ENCODE measurements around the gene ICAM2. TPM values are rescaled to one million over a fixed set of nuclear protein-coding genes. Genes with fewer than 3 reads are reported as not detected.
"Not testable (repeated sequence)": the region's sequence is repeated elsewhere in the genome, so short reads cannot be mapped to it uniquely, and the experiment has no call there.

The ICAM2 gene
- total RNA-seq, 3 donors from 2014 or later: 67.0 to 88.9 (median 77.1) TPM

GRCh38 chr17:64008830-64009229 lies 11.6 kb downstream of the ICAM2 start:
- Mint-ChIP-seq H3K4me1 (ENCODE audit: low read depth) (peaks cover 66% of the 10 kb centered on the region), H3K36me3 (ENCODE audit: insufficient read depth) (peaks cover 24% of the 10 kb centered on the region), H3K9me3 (no peaks in the 10 kb centered on the region), H3K27me3 (ENCODE audit: low read depth) (no peaks in the 10 kb centered on the region), H3K4me3 (no peak overlapping the region)
- DNase-seq (no peak), ATAC-seq (no peak)

GRCh38 chr17:64008346-64008745 lies 12.1 kb downstream of the ICAM2 start:
- H3K4me3 Mint-ChIP-seq: no peak overlapping the region
- peaks cover 28% of the 10 kb centered on the region for H3K36me3 Mint-ChIP-seq (ENCODE audit: insufficient read depth)
- no peaks in the 10 kb centered on the region for H3K9me3 Mint-ChIP-seq
- no peaks in the 10 kb centered on the region for H3K27me3 Mint-ChIP-seq (ENCODE audit: low read depth)
- H3K4me1 Mint-ChIP-seq (ENCODE audit: low read depth): peaks cover 62% of the 10 kb centered on the region
- no peak for ATAC-seq
- DNase-seq: no peak

- peaks cover 57% of the 10 kb centered on the region for H3K4me1 Mint-ChIP-seq (ENCODE audit: low read depth)
- H3K9me3 Mint-ChIP-seq: no peaks in the 10 kb centered on the region
- H3K36me3 Mint-ChIP-seq (ENCODE audit: insufficient read depth): peaks cover 29% of the 10 kb centered on the region
- H3K4me3 Mint-ChIP-seq: no peak overlapping the region
- DNase-seq: no peak
- no peaks in the 10 kb centered on the region for H3K27me3 Mint-ChIP-seq (ENCODE audit: low read depth)
- no peak for ATAC-seq
Measured at GRCh38 chr17:64007838-64008282, 12.6 kb downstream of the ICAM2 start.

GRCh38 chr17:64007089-64007837 lies 13.2 kb downstream of the ICAM2 start:
- Mint-ChIP-seq H3K4me1 (ENCODE audit: low read depth) (peaks cover 54% of the 10 kb centered on the region), H3K36me3 (ENCODE audit: insufficient read depth) (peaks cover 29% of the 10 kb centered on the region)
- not testable (repeated sequence) for H3K27me3 Mint-ChIP-seq (ENCODE audit: low read depth); ATAC-seq; H3K4me3 Mint-ChIP-seq; H3K9me3 Mint-ChIP-seq; DNase-seq

GRCh38 chr17:64006361-64007088 lies 13.9 kb downstream of the ICAM2 start:
- Mint-ChIP-seq H3K4me3 (no peak overlapping the region), H3K36me3 (ENCODE audit: insufficient read depth) (peaks cover 24% of the 10 kb centered on the region), H3K4me1 (ENCODE audit: low read depth) (peaks cover 48% of the 10 kb centered on the region), H3K9me3 (no peaks in the 10 kb centered on the region), H3K27me3 (ENCODE audit: low read depth) (no peaks in the 10 kb centered on the region)
- ATAC-seq (no peak), DNase-seq (no peak)

GRCh38 chr17:64005734-64006167 lies 14.7 kb downstream of the ICAM2 start:
- peaks cover 41% of the 10 kb centered on the region for H3K4me1 Mint-ChIP-seq (ENCODE audit: low read depth)
- no peak overlapping the region for H3K4me3 Mint-ChIP-seq
- H3K27me3 Mint-ChIP-seq (ENCODE audit: low read depth): no peaks in the 10 kb centered on the region
- DNase-seq (no peak), ATAC-seq (no peak)
- H3K36me3 Mint-ChIP-seq (ENCODE audit: insufficient read depth): peaks cover 21% of the 10 kb centered on the region
- H3K9me3 Mint-ChIP-seq: no peaks in the 10 kb centered on the region

GRCh38 chr17:64004903-64005733 lies 15.3 kb downstream of the ICAM2 start:
- H3K9me3 Mint-ChIP-seq: no peaks in the 10 kb centered on the region
- peaks cover 19% of the 10 kb centered on the region for H3K36me3 Mint-ChIP-seq (ENCODE audit: insufficient read depth)
- H3K27me3 Mint-ChIP-seq (ENCODE audit: low read depth): no peaks in the 10 kb centered on the region
- ATAC-seq: no peak
- no peak overlapping the region for H3K4me3 Mint-ChIP-seq
- DNase-seq: no peak
- peaks cover 37% of the 10 kb centered on the region for H3K4me1 Mint-ChIP-seq (ENCODE audit: low read depth)

GRCh38 chr17:64004218-64004770 lies 16.1 kb downstream of the ICAM2 start:
- no peaks in the 10 kb centered on the region for H3K27me3 Mint-ChIP-seq (ENCODE audit: low read depth)
- H3K4me1 Mint-ChIP-seq (ENCODE audit: low read depth): peaks cover 34% of the 10 kb centered on the region
- DNase-seq (no peak), ATAC-seq (no peak)
- no peak overlapping the region for H3K4me3 Mint-ChIP-seq
- H3K36me3 Mint-ChIP-seq (ENCODE audit: insufficient read depth): peaks cover 18% of the 10 kb centered on the region
- no peaks in the 10 kb centered on the region for H3K9me3 Mint-ChIP-seq

GRCh38 chr17:64003526-64004121 lies 16.8 kb downstream of the ICAM2 start:
- Mint-ChIP-seq H3K9me3 (no peaks in the 10 kb centered on the region), H3K27me3 (ENCODE audit: low read depth) (no peaks in the 10 kb centered on the region), H3K4me3 (no peak overlapping the region), H3K36me3 (ENCODE audit: insufficient read depth) (peaks cover 13% of the 10 kb centered on the region), H3K4me1 (ENCODE audit: low read depth) (peaks cover 35% of the 10 kb centered on the region)
- no peak for DNase-seq
- ATAC-seq: no peak

- Mint-ChIP-seq H3K36me3 (ENCODE audit: insufficient read depth) (peaks cover 10% of the 10 kb centered on the region), H3K4me1 (ENCODE audit: low read depth) (peaks cover 31% of the 10 kb centered on the region), H3K9me3 (no peaks in the 10 kb centered on the region), H3K27me3 (ENCODE audit: low read depth) (no peaks in the 10 kb centered on the region), H3K4me3 (no peak overlapping the region)
- ATAC-seq (no peak), DNase-seq (no peak)
Measured at GRCh38 chr17:64002658-64003525, 17.5 kb downstream of the ICAM2 start.

GRCh38 chr17:64001763-64002529 lies 18.5 kb downstream of the ICAM2 start:
- Mint-ChIP-seq H3K9me3 (no peaks in the 10 kb centered on the region), H3K4me3 (no peak overlapping the region), H3K4me1 (ENCODE audit: low read depth) (peaks cover 31% of the 10 kb centered on the region), H3K27me3 (ENCODE audit: low read depth) (no peaks in the 10 kb centered on the region), H3K36me3 (ENCODE audit: insufficient read depth) (peaks cover 10% of the 10 kb centered on the region)
- DNase-seq (no peak), ATAC-seq (no peak)

- Mint-ChIP-seq H3K4me1 (ENCODE audit: low read depth) (peaks cover 30% of the 10 kb centered on the region), H3K27me3 (ENCODE audit: low read depth) (no peaks in the 10 kb centered on the region), H3K4me3 (no peak overlapping the region), H3K36me3 (ENCODE audit: insufficient read depth) (peaks cover 10% of the 10 kb centered on the region), H3K9me3 (no peaks in the 10 kb centered on the region)
- DNase-seq (no peak), ATAC-seq (no peak)
Measured at GRCh38 chr17:64001091-64001579, 19.3 kb downstream of the ICAM2 start.

All from activated T-cell treated with anti-CD3 and anti-CD28 coated beads, Interleukin-2, amount 50 U/mL, for 4 hours (primary cell).